ENCODE results near the gene MEGF6.

DNA sequence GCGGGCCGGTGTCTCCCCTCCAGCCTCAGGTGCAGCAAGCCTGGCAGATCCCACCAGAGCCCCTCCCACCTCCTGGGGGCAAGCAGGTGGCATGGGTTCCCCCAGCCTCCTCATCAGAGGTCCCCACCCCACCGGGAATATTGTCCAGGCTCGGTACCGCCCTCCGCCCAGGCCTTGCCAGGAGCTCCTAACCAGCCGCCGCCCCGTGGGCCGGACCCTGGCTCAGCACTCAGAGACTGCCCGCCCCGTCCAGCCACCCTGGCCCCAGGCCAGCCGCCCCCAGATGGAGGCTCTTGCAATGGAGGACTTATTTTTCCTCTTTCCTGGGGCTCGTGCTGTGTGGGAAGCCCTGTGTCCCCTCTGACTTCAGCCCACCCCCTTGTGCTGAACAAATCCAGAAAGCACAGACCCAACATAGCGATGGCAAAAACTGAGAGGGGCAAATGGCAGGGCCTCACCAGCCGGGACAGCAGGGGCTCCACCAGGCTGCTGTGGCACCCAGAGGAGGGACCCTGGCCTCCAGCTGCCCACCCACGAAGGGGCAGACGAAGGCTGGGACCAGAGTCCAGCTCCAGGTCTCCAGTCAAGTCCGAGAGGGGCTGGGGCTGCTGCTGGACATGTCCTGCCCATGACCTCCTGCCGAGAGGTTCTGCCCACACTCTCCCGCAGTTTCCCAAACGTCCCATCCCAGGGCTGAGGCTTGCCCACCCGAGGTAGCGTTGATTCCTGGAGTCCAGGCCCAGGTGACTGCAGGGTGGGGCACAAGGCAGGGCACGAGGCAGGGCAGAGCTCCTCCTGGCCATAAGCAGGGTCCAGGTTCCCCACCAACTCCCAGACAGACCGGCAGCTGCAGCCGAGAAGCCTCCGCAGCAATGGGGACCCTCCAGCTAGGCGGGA lies 7.5 kb downstream of the MEGF6 start:
- TF ChIP-seq, protein P1, sequence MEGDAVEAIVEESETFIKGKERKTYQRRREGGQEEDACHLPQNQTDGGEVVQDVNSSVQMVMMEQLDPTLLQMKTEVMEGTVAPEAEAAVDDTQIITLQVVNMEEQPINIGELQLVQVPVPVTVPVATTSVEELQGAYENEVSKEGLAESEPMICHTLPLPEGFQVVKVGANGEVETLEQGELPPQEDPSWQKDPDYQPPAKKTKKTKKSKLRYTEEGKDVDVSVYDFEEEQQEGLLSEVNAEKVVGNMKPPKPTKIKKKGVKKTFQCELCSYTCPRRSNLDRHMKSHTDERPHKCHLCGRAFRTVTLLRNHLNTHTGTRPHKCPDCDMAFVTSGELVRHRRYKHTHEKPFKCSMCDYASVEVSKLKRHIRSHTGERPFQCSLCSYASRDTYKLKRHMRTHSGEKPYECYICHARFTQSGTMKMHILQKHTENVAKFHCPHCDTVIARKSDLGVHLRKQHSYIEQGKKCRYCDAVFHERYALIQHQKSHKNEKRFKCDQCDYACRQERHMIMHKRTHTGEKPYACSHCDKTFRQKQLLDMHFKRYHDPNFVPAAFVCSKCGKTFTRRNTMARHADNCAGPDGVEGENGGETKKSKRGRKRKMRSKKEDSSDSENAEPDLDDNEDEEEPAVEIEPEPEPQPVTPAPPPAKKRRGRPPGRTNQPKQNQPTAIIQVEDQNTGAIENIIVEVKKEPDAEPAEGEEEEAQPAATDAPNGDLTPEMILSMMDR (IDR thresholded peaks at IDR 0.05) = no peak
- TF ChIP-seq POLR2A (IDR thresholded peaks at IDR 0.05) = no peak

All from uterus (tissue), 2 donors.